SIG-M5 treated with dmso at 0.1 percent for 504 hours (cell line): ENCODE measurements around the gene TARS3.

Experiments used
- DNase-seq: peaks from one replicate; lab custom pipeline; 2025; ENCODE audit not compliant: unreplicated experiment; lab: John Stamatoyannopoulos, UW

The TARS3 gene

DNA sequence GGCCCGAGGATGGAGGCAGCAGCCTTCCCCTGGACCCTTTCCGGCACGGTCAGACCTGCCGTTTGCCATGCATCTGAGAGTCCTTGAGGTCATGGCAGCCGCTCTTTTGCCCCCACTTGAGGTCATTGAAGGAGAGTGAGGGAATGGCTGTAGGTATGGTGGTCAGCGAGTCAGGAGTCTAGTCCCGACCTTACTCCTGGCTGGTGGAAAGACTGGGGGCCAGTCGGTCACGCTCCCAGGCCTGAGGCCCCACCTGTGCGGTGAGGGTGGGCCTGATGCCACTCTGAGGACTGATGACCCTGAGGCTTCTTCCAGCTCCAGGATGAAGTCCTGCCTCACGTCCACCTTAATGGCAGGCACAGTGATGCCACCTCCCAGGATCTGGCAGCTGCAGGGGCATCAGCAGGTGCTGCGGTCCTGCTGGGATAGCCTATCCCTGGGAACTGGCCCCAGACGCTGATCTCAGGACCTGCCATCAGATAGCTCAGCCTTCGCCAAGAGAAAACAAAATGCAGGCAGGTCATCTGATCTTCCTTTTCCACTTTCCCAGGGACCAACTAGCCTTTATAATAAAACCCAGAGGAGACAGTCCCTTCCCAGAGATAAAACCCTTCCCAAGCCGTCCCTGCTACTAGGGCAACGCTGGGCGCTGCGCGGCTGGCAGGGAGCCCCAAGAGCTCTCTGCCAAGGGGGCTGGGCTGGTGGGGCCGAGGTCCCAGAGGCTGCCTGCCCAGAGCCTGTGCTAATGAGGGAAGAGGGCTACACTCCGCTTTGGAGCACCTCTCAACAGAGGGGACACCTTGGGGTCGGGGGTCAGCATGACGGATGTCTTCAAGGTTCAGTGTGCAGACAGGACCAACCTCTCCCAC is 114.3 kb downstream of the TARS3 start:
- no peak for DNase-seq

DNA sequence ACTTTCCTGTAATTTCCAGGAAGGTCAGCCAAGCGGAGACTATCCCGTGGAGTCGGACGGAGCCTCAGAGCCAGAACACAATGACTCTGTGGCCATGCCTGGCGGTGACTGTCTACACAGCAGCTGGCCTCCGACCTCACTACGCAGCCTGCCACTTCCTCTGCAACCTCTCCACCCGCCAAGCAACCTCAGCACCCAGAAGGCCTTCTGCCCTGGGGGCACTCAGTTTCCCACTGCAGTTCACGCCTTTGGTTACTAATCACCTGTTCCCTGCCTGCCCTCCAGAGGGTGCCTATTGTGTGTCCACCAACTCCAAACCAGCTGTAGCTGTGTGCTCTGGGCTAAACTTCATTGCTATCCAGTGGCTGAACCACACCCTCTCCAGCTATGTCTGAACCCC is 116.1 kb downstream of the TARS3 start:
- no peak for DNase-seq

DNA sequence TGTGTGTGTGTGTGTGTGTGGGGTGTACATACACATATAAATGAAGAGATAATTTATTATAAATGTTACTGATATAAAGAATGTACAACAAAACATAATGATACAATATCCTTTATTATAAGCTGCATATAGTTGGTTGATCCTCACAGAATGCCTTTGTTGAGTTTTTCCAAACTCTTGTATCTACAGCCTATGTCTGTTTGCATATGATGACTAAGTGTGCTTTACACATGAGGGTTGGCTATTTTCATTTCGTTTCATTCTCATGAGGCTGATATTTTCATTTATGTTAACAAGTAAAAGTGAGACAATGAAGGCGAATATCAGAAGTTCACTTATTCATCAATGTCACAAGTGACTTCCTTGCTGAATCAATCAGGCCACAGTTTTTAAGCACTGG is 117.2 kb downstream of the TARS3 start:
- DNase-seq, result no peak

DNA sequence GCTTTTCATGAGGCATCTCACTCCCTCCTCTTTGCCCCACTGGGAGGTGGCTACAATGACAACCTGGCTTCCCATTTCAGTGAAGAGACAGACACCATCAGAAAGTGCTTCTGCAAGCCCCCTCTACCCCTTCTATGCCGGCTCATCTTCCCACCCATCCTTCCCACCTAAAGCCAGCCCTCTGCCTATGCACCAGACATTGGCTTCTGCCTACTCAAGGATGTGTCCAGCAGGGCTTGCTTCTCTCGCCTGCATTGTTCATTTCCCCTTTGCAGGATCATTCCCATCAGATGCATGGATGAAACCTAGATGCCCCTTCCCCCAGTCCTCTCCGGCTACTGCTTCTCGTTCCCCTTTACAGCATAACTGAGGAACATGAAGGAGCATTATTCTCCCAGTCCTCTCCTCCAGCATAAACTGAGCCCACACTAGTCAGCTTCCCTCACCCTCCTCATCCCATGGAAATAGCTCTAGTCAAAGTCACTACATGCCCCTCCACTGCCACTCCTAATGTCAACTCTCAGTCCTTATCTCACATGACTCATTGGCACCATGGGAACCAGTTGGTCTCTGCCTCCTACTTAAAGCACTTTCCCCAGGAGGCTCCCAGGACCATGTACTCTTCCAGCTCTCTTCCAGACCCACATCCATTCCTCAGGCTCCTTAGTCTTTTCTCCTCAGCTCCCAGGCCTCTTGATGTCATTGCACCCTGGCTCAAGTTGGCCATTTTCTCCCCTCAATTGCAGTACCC is 120.0 kb downstream of the TARS3 start:
- no peak for DNase-seq
